ENCODE measurements around the gene PDE4A. TPM values are rescaled to one million over a fixed set of nuclear protein-coding genes. Genes with fewer than 3 reads are reported as not detected.

Gene PDE4A
- total and polyA plus RNA-seq, 2 of the 13 experiments (the other 11 are each of a cell fraction or from before 2014, with no cell fraction given) = 1.1 to 4.1 TPM

DNA sequence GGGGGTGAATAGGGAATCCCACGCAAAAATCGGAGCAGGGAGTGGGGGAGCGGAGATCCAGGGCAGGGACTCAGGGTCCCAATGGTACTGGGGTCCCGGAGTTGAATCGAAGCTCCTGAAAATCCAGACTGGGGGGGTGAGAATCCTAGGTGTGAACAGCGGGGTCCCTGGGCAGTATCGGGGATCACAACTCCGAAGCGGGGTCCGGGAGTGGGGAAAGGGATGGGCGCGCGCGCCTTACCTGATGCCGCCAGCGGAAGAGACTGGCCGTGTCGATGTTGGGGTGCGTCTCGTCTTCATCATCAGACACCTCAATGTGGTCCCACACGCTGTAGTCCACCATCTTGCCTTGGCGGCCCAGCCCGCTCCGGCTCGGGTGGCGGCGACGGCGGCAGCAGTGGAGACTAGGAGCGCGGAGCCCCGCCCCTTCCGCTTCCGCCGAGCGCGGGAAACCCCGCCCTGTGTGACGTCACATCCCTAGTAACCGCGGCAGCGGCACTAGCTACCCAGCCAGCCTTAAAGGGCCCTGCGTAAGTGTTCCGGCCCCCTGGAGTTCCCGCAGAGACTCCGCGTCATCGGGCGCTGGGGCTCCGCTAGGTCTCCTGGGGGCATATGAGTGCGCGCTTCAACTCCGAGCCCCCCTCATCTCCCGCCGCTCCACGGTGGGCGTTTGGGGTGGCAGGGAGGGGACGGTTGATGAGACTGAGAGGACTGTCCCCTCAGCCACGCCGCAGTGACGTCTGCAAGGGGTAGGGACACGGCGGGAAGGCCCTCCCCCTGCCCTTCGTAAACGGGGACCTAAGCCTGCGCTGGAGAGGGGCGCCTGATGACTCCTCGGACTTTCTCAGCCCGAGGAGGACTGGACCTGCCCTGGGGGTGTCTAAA lies 17.0 kb upstream of the PDE4A start, which contains the start of gene CDC37 (continued):
- no peak for TF ChIP-seq PHF5A (CRISPR knock-in tag; IDR thresholded peaks at IDR 0.05; ENCODE audit: low read depth, unreplicated experiment)
- no peak for TF ChIP-seq ZFP90 (CRISPR knock-in tag; IDR thresholded peaks at IDR 0.05; ENCODE audit: borderline replicate concordance)
- TF ChIP-seq ZNF746 (CRISPR knock-in tag; IDR thresholded peaks at IDR 0.05) = no peak
- TF ChIP-seq RFX5 (IDR thresholded peaks at IDR 0.05; ENCODE audit: low read depth, low read length) = peak; percentile 89
- TF ChIP-seq, protein P1, sequence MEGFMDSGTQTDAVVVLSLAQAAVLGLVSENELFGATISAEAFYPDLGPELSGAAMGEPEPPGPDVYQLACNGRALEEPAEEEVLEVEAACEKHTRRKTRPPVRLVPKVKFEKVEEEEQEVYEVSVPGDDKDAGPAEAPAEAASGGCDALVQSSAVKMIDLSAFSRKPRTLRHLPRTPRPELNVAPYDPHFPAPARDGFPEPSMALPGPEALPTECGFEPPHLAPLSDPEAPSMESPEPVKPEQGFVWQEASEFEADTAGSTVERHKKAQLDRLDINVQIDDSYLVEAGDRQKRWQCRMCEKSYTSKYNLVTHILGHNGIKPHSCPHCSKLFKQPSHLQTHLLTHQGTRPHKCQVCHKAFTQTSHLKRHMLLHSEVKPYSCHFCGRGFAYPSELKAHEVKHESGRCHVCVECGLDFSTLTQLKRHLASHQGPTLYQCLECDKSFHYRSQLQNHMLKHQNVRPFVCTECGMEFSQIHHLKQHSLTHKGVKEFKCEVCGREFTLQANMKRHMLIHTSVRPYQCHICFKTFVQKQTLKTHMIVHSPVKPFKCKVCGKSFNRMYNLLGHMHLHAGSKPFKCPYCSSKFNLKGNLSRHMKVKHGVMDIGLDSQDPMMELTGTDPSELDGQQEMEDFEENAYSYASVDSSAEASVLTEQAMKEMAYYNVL (CRISPR knock-in tag; IDR thresholded peaks at IDR 0.05; ENCODE audit: borderline replicate concordance) = 0 out of 2 replicates have a peak, but pooled peaks have one; percentile 35

DNA sequence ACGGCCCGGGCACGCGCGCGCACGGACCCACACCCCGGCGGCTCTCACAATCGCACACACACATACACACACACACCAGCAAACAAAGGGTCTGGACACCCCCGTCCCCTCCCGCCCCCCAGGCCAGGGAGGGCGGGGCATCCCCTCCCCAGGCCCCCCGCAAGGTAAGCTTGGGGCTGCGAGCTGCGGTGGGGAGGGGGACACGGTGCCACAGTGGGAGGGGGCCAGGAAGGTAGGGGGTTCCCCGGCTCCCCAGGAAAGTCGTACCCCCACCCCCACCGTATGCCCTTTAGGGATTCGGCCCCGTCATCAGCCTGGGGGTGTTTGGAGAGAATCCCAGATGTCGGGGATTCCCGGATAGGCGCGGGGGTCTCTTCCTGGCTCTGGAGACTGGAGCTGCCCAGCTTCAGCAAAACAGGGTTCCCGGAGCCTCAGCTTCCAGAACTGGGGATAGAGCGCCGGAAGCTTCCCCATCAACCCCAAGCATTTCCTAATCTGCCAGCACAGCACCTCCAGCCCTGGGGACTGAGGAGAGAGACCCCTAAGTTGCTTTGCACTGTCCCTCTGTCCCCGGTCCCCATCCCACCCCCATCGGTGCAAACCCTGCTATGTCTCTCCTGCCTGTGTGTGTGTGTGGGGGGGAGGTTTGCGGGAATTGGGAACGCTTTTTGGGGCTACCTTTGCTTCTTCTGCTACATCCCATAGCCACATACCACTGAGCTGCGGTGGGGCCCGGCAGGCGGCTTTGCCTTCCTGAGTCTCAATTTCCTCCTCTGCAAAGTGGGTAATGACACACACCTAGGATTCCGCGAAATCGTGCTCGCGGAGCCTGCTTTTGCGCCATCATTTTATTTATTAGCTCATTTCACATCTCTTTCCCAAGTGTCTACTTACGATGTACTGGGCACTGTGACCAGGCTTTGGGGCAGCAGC lies 15.2 kb upstream of the PDE4A start:
- in situ Hi-C loops (cut with HindIII; ENCODE audit: extremely low pct_ligation_motif_present, low pct_unique_long_range_greater_than_20kb) (no loop called here), intact Hi-C loops (cut with micrococcal nuclease; ENCODE audit: unreplicated experiment) (loop anchor here (1.0 kb wide), 1 partner anchor 19 kb away; no protein-coding TSS in a partner anchor)
- Histone ChIP-seq H3K9me3 (ENCODE audit: low read length) (no peaks in the 10 kb centered on the region), H3K4me3 (replicated peaks in 1 of 3; ENCODE audit: insufficient read depth in 1 of 3, low read depth in 2 of 3, low read length in 3 of 3) (peak overlapping the region; percentile 87 to 93 (median 90); a peak in 5 of 6 replicates), H3K4me1 (ENCODE audit: insufficient read depth, low read length) (peaks cover 17% of the 10 kb centered on the region), H3K4me2 (ENCODE audit: low read depth, low read length) (peak overlapping the region; percentile 100), H3K9ac (ENCODE audit: insufficient read depth, low read depth, low read length) (no peak overlapping the region), H3K79me2 (ENCODE audit: insufficient read depth, low read length) (peaks cover 31% of the 10 kb centered on the region), H3K27me3 (ENCODE audit: control insufficient read depth in 1 of 2, insufficient read depth in 2 of 2, low read length in 2 of 2) (peaks cover 4 to 37% of the 10 kb centered on the region in 2 experiments; a peak in 4 of 5 replicates), H2AFZ (ENCODE audit: low read length) (no peak overlapping the region), H4K20me1 (ENCODE audit: insufficient read depth, low read length) (peaks cover 11% of the 10 kb centered on the region; the same call in 1 of the 2 replicates), H3K27ac (ENCODE audit: extremely low read length, insufficient read depth, low read length) (no peak overlapping the region), H3K36me3 (replicated peaks in 1 of 2; ENCODE audit: control insufficient read depth in 1 of 2, insufficient read depth in 2 of 2, low read length in 2 of 2) (peaks cover 0 to 2% of the 10 kb centered on the region in 2 experiments; a peak in 1 of 5 replicates)
- FAIRE-seq = no peak
- ChIA-PET CTCF (ENCODE audit: low intra/inter-chr PET ratio, low total read pairs) (interaction anchor here (1.3 to 4.0 kb wide), 4 partner anchors 12 to 167 kb away, joined by 3 to 40 read pairs (median 22); no protein-coding TSS in a partner anchor), POLR2A (interaction anchor here (0.9 to 2.4 kb wide), 2 partner anchors 11 to 49 kb away, joined by 3 to 12 read pairs; no protein-coding TSS in a partner anchor)
- BruUV-seq (replicated peaks) = no TSS peak
- TF ChIP-seq ZKSCAN5 (CRISPR knock-in tag; IDR thresholded peaks at IDR 0.05) = no peak
- no peak for TF ChIP-seq ATF7-NPFF (CRISPR knock-in tag; IDR thresholded peaks at IDR 0.05; ENCODE audit: low read depth)
- TF ChIP-seq ZNF205 (CRISPR knock-in tag; IDR thresholded peaks at IDR 0.05) = no peak
- TF ChIP-seq ZNF788 (CRISPR knock-in tag; IDR thresholded peaks at IDR 0.05; ENCODE audit: borderline replicate concordance) = no peak
- TF ChIP-seq TOPORS (CRISPR knock-in tag; IDR thresholded peaks at IDR 0.05) = no peak
- no peak for TF ChIP-seq NFRKB (IDR thresholded peaks at IDR 0.05)
- ATAC-seq = no peak
- DNase-seq (ENCODE audit: low spot score) = no peak
- 15% methylated on average over 16 of the region's 43 CpGs for WGBS (ENCODE audit: low lambda C conversion rate)
